ENCODE results near the gene NHSL1.
"Not testable (repeated sequence)": the region's sequence is repeated elsewhere in the genome, so short reads cannot be mapped to it uniquely, and the experiment has no call there.

Gene NHSL1

GRCh38 chr6:138456401-138456790, 42.9 kb downstream of the NHSL1 start:
- DNase-seq: no peak

DNA sequence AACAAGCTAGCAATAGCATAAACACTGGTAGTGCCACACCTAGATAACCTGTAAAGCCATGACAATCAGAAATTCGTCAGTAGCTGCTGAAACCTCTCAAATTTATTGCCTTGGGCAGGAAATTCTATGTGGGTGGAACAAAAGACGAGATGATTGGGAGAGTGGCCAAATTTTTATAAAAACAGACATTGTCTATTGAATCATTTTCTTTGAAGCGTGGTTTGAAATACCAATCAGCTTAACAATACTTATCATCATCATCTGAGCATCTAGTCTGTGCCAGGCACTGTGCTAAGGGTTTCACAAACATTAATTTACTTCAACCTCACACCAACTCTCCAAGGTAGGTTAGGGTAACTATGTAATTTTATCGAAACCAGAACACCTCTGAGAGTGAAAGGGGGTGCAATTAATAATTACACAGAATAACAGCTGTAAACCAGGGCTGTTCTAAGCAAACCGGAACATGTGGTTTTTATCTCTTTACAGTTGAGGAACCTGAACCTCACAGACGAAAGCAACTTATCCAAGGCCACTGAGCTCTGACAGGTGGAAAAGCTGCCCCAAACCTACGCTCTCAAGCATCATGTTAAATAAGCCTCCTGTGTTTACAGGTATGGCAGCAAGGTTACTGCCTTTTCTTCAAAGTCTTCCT, 43.4 kb downstream of the NHSL1 start:
- DNase-seq: no peak

DNA sequence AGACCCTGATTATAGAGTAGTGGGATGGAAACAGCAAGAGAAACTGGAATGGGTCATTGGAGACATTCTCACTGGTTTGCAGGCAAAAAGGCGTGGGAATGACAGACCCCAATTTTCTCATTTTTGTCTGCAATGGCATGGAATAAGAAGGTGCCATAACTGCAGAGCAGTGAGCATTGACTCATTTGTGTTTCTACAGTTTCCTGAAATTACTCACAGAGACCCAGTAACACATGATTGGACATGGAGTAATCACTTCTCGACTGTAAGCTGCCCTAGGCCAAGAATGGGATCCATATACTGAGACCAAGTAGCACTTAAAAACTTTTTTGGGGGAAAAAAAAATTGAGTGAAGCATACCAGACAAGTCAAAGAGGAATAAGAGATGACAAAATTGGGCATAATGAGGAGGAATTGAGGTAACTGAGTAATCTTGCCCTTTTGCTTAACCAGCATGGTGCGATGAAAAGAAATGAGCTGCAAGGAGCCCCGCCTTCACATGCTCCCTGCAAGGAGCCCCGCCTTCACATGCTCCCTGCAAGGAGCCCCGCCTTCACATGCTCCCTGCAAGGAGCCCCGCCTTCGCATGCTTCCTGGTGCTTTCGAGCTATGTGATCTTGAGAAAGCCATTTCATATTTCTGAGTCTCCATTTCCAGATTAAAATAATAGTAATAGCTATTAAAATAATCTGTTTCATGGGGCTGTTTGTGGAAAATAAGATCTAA, 44.1 kb downstream of the NHSL1 start:
- no peak for DNase-seq

- no peak for DNase-seq
Measured at GRCh38 chr6:138451043-138451442, 48.3 kb downstream of the NHSL1 start.

DNA sequence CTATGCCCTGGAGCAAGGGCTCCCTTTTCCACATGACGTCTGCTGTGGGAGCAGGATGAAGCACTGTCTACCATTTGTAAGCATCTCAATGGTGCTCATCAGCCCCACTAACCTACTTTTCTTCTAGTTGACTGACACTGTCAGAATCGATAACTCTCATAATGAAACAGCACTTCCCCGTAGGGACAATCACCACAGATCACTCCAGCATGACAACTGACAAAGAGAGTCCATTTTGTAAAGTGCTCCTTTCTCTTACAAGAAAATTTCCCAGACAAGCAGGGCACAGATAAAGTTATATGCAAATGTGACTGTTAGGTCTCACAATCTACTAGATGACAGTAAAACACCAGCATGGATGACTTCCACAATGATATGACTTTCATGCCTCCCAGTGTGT, 48.8 kb downstream of the NHSL1 start:
- no peak for DNase-seq

DNA sequence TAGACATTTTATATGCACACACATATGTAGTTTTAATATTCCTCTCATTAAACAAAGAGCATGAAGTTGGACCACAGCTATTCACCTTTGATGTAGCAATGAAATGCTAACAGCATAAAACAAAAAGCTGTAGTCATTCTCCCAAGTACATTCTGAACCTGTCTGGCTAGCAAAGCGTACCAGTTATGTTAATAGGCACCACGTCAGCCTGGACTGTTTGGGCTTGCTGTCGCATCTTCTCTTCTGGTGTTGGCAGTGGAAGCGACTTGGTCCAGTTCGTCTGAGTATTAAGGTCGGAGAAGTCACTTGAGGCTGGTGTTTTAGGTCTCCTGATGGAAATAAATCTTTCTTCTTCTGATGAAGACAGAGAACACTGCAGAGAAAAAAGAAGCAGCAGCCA, 52.5 kb downstream of the NHSL1 start:
- no peak for DNase-seq

- DNase-seq: no peak
Measured at GRCh38 chr6:138443979-138444378, 55.3 kb downstream of the NHSL1 start.

GRCh38 chr6:138442663-138443062, 56.6 kb downstream of the NHSL1 start:
- no peak for DNase-seq

DNA sequence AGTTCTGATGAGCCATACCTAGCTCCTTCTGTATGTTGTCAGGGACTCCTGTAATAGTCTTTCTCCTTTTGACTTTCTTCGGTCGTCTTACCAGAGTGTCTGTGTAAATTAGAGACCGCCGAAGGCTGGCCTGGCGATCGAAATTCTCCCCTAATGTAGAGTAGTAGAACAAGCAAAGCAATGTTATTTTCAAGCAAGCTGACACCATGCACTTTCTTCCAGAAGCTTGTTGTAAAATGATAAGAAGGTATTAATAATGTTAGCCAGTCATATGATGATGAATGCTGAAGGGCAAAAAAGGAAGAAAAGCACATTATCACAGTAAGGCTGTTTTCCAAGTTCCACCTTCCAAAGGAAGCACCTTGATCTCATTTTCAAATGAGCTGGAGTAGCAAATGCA, 57.3 kb downstream of the NHSL1 start:
- DNase-seq: no peak

DNA sequence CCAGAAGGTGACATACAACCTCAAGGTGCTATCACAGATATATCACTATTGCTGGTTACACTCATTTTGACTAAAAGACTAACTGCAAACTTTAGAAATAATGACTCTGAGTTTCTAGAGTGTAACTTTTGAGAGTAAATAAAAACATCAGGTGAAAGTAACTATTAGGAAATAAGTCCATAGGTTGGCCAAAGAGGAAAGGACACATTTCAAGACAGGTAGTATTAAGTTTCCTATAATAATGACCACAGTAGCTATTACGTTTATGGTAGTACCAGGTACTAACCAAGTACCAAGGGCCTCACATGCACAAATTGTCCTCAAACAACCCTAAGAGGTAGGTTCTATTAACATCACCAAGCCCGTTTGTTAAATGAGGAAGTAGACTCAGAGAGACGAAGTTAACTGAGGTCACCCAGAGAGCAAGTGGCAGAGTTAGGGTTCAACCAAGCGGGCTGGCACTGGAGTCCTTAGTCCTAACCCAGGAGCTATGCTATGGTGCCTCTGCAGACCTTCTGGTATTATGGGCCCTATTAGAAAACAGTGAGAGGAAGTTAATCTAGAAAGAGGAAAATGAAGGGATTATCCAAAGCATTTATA, 58.4 kb downstream of the NHSL1 start:
- DNase-seq: no peak

- DNase-seq: no peak
Measured at GRCh38 chr6:138440296-138440695, 59.0 kb downstream of the NHSL1 start.

GRCh38 chr6:138439546-138439945, 59.7 kb downstream of the NHSL1 start:
- DNase-seq: no peak

GRCh38 chr6:138434925-138435324, 64.4 kb downstream of the NHSL1 start:
- DNase-seq: no peak

DNA sequence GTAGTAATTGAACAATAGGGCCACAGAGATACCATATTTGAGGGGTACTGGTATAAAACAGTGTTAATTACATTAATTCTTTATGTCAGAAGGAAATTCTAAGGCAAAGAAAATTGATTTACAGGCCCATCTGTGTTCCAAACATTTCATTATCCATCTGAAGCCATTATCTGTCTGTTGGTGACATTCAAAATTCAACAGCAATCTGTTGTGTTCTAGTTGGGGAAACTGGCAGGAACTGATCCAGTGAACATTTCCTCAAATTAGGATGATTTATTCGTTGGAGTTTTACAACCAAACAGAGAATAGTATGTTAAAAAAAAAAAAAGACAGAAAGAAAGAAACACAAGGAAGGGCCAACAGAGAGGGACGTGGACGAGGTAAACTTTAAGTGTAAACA, 65.2 kb downstream of the NHSL1 start:
- no peak for DNase-seq

- DNase-seq: no peak
Measured at GRCh38 chr6:138432063-138432356, 67.3 kb downstream of the NHSL1 start.

GRCh38 chr6:138431256-138432062, 67.8 kb downstream of the NHSL1 start:
- DNase-seq: no peak

DNA sequence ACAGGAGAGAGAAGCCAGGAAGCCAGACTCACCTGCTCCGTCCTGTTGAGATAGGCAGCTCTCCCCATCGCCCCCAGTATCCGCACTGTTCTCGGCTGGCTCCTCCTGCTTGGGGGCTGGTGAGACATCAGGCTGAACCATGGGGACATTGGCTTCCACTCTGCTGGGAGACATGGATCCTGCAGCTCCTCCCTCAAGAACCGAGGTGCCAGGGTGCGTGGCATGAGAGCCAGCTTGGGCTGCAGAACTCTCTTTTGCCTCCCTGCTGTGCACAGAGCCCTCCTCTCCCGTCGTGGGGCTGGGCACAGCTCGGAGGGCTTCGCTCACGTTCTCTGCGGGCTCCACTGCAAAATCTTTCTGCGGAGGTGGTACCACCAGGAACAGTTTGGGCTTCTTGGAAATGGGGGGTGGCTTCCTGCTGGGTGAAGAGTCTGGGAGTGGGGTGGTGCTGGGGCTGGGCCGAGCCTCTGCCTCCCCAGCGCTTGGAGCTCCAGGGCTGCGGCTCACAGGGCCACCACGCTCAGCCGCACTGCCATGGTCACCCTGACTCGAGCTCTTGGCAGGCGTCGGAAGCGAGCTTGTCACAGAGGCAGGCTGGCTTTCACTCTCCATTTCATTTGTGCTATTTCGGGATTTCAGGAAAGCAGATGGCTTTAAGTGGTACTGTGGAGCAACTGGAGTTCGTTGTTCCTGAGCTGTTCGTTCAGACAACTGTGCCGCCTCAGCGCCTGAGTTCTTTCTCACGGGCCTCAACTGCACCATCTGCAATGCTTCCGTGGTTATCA, 68.7 kb downstream of the NHSL1 start:
- DNase-seq: no peak

- no peak for DNase-seq
Measured at GRCh38 chr6:138429761-138430160, 69.5 kb downstream of the NHSL1 start.

- DNase-seq: no peak
Measured at GRCh38 chr6:138428944-138429598, 70.2 kb downstream of the NHSL1 start.

GRCh38 chr6:138427701-138428100, 71.6 kb downstream of the NHSL1 start:
- DNase-seq: no peak

DNA sequence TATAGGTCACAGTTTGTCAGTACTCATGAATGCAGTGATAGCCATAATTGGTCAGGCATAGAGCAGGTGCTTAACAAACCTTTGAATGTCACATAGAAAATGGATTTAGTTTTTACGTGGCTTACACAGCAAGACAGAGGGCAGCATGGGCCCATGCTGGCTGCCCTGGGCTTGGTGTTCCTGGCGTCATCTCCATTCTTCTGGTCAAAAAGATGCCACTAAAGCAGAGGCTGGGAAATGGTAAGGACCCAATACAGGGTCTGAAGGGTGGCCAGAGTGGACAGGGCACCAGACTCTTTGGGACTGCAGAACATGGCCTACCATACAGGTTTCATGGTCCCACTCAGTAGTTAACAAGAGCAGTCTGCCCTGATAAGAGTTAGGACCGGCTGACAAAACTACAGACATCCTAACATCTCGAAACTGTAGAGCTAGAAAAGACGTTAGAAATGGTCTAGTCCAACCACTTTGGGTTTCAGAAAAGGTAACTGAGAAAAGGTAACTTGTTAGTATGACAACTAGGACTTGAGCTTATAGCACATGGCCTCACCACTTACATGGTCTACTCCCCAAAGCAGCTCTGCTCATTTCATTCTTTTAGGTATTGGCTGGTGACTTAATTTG, 72.7 kb downstream of the NHSL1 start:
- no peak for DNase-seq

GRCh38 chr6:138425256-138425655, 74.0 kb downstream of the NHSL1 start:
- DNase-seq: not testable (repeated sequence)

Measured in NCI-H510A (cell line).